Ramos (cell line): Measurements from ENCODE around the gene DAGLA.

Experiments used
- in situ Hi-C: fragments of 300-500 bp; cut with MboI; formaldehyde crosslinking; loops from one replicate; pipeline ENCODE4 v1.14.3; 2022; ENCODE audit warnings: low sequenced_read_pairs; ENCODE audit not compliant: unreplicated experiment

The DAGLA gene

GRCh38 chr11:61724437-61724836 is 44.2 kb downstream of the DAGLA start:
- in situ Hi-C loops = no loop called here

- in situ Hi-C loops = no loop called here
Measured at GRCh38 chr11:61725781-61726231, 45.6 kb downstream of the DAGLA start.

- in situ Hi-C loops = no loop called here
Measured at GRCh38 chr11:61726775-61727174, 46.6 kb downstream of the DAGLA start.

GRCh38 chr11:61727401-61727811 is 47.2 kb downstream of the DAGLA start:
- in situ Hi-C loops = no loop called here

- in situ Hi-C loops = no loop called here
Measured at GRCh38 chr11:61728066-61728939, 48.1 kb downstream of the DAGLA start.

- in situ Hi-C loops = no loop called here
Measured at GRCh38 chr11:61728940-61729219, 48.7 kb downstream of the DAGLA start.

GRCh38 chr11:61730240-61730994 is 50.2 kb downstream of the DAGLA start:
- in situ Hi-C loops = no loop called here

GRCh38 chr11:61731211-61731951 is 51.2 kb downstream of the DAGLA start:
- in situ Hi-C loops = no loop called here

- in situ Hi-C loops = no loop called here
Measured at GRCh38 chr11:61731952-61732675, 51.9 kb downstream of the DAGLA start.

- in situ Hi-C loops = no loop called here
Measured at GRCh38 chr11:61732705-61733104, 52.5 kb downstream of the DAGLA start.

GRCh38 chr11:61733120-61733978 is 53.2 kb downstream of the DAGLA start:
- in situ Hi-C loops = no loop called here

GRCh38 chr11:61734767-61735166 is 54.6 kb downstream of the DAGLA start:
- in situ Hi-C loops = no loop called here

- in situ Hi-C loops = no loop called here
Measured at GRCh38 chr11:61735391-61735790, 55.2 kb downstream of the DAGLA start.

- in situ Hi-C loops = no loop called here
Measured at GRCh38 chr11:61736310-61736709, 56.1 kb downstream of the DAGLA start.

- in situ Hi-C loops = no loop called here
Measured at GRCh38 chr11:61737131-61737530, 56.9 kb downstream of the DAGLA start.

GRCh38 chr11:61737636-61738386 is 57.6 kb downstream of the DAGLA start:
- in situ Hi-C loops = no loop called here

GRCh38 chr11:61738776-61739175 is 58.6 kb downstream of the DAGLA start:
- in situ Hi-C loops = no loop called here

- in situ Hi-C loops = no loop called here
Measured at GRCh38 chr11:61739413-61739812, 59.2 kb downstream of the DAGLA start.

GRCh38 chr11:61739966-61740365 is 59.8 kb downstream of the DAGLA start:
- in situ Hi-C loops = no loop called here
